Nephron (organoid): ENCODE results near the gene TTLL11.

Experiments used
- H3K27ac Mint-ChIP-seq, 3 experiments: 2 replicates each; pipeline ENCODE4 v1.8.0; 2020; ENCODE audit warnings: mixed read lengths in 3 of 3, mild to moderate bottlenecking in 2 of 3, moderate library complexity in 1 of 3
- H3K27me3 Mint-ChIP-seq: 2 replicates; pipeline ENCODE4 v1.8.0; 2021; ENCODE audit warnings: low read depth, mild to moderate bottlenecking, moderate library complexity, mixed read lengths
- H3K36me3 Mint-ChIP-seq: 2 replicates; pipeline ENCODE4 v1.8.0; 2020; ENCODE audit warnings: low read depth, mixed read lengths
- H3K4me1 Mint-ChIP-seq: 2 replicates; pipeline ENCODE4 v1.8.0; 2020; ENCODE audit warnings: mixed read lengths
- H3K4me3 Mint-ChIP-seq, 3 experiments: 2 replicates each; pipeline ENCODE4 v1.8.0; 2020; ENCODE audit warnings: mild to moderate bottlenecking in 3 of 3, mixed read lengths in 3 of 3, moderate library complexity in 2 of 3
- H3K9me3 Mint-ChIP-seq: 2 replicates; pipeline ENCODE4 v1.8.0; 2020; ENCODE audit warnings: mixed read lengths
- CTCF ChIP-seq, 3 experiments: fragments of 200-600 bp; sonication (generic); IDR thresholded peaks; one replicate each; pipeline ENCODE4 v1.5.0; 2021; ENCODE audit warnings: antibody characterized with exemption in 3 of 3; ENCODE audit not compliant: unreplicated experiment in 3 of 3

TTLL11 gene

GRCh38 chr9:122122903-122123632 is 30.0 kb upstream of the TTLL11 start:
- H3K9me3 Mint-ChIP-seq: no peaks in the 10 kb centered on the region

GRCh38 chr9:122122468-122122867 is 29.4 kb upstream of the TTLL11 start:
- H3K27me3 Mint-ChIP-seq: peaks cover 45% of the 10 kb centered on the region

More at GRCh38 chr9:122122903-122123632, 30.0 kb upstream of the TTLL11 start:
- Mint-ChIP-seq H3K36me3 (no peaks in the 10 kb centered on the region), H3K27me3 (peaks cover 51% of the 10 kb centered on the region), H3K4me3 (no peak overlapping the region), H3K27ac (no peak overlapping the region), H3K4me1 (peaks cover 25% of the 10 kb centered on the region)
- TF ChIP-seq CTCF (IDR thresholded peaks at IDR 0.05; ENCODE audit: unreplicated experiment in 3 of 3): peak; percentile 96 to 97 (median 97)

GRCh38 chr9:122121931-122122330 is 28.8 kb upstream of the TTLL11 start:
- Mint-ChIP-seq H3K4me3 (no peak overlapping the region), H3K36me3 (no peaks in the 10 kb centered on the region), H3K9me3 (no peaks in the 10 kb centered on the region), H3K27ac (no peak overlapping the region), H3K4me1 (peaks cover 25% of the 10 kb centered on the region), H3K27me3 (peaks cover 40% of the 10 kb centered on the region)
- TF ChIP-seq CTCF (IDR thresholded peaks at IDR 0.05; ENCODE audit: unreplicated experiment in 3 of 3): no peak

More at GRCh38 chr9:122122468-122122867, 29.4 kb upstream of the TTLL11 start:
- peaks cover 25% of the 10 kb centered on the region for H3K4me1 Mint-ChIP-seq
- no peaks in the 10 kb centered on the region for H3K36me3 Mint-ChIP-seq
- no peak for TF ChIP-seq CTCF (IDR thresholded peaks at IDR 0.05; ENCODE audit: unreplicated experiment in 3 of 3)
- H3K9me3 Mint-ChIP-seq: no peaks in the 10 kb centered on the region
- no peak overlapping the region for H3K27ac Mint-ChIP-seq
- H3K4me3 Mint-ChIP-seq: no peak overlapping the region

GRCh38 chr9:122121391-122121790 is 28.3 kb upstream of the TTLL11 start:
- Mint-ChIP-seq H3K27me3 (peaks cover 35% of the 10 kb centered on the region), H3K4me3 (no peak overlapping the region), H3K36me3 (no peaks in the 10 kb centered on the region), H3K9me3 (no peaks in the 10 kb centered on the region), H3K4me1 (peaks cover 22% of the 10 kb centered on the region), H3K27ac (no peak overlapping the region)
- no peak for TF ChIP-seq CTCF (IDR thresholded peaks at IDR 0.05; ENCODE audit: unreplicated experiment in 3 of 3)

- H3K27me3 Mint-ChIP-seq: peaks cover 28% of the 10 kb centered on the region
- H3K36me3 Mint-ChIP-seq: no peaks in the 10 kb centered on the region
- no peaks in the 10 kb centered on the region for H3K9me3 Mint-ChIP-seq
- TF ChIP-seq CTCF (IDR thresholded peaks at IDR 0.05; ENCODE audit: unreplicated experiment in 3 of 3): no peak
- H3K27ac Mint-ChIP-seq: no peak overlapping the region
- H3K4me1 Mint-ChIP-seq: peaks cover 21% of the 10 kb centered on the region
- no peak overlapping the region for H3K4me3 Mint-ChIP-seq
Measured at GRCh38 chr9:122120316-122121071, 27.4 kb upstream of the TTLL11 start.
